Hepatocyte (in vitro differentiated cells): ENCODE measurements around the gene ASF1B. TPM values are rescaled to one million over a fixed set of nuclear protein-coding genes. Genes with fewer than 3 reads are reported as not detected.

Experiments used
- DNase-seq: peaks from one replicate; pipeline ENCODE4 v3.0.0-alpha.2; 2016; ENCODE audit warnings: low spot score
- H2AFZ ChIP-seq: fragments of 200-600 bp; sonication (generic); 2 replicates; pipeline ENCODE4 v1.6.0; 2016; ENCODE audit warnings: antibody characterized with exemption, mild to moderate bottlenecking
- H3K27ac ChIP-seq: fragments of 200-600 bp; sonication (generic); 2 replicates; pipeline ENCODE4 v1.5.1; 2016; ENCODE audit warnings: mild to moderate bottlenecking
- H3K27me3 ChIP-seq: fragments of 200-600 bp; sonication (generic); 2 replicates; pipeline ENCODE4 v1.6.1; 2016
- H3K36me3 ChIP-seq: fragments of 200-600 bp; sonication (generic); replicated peaks from 2 replicates; pipeline ENCODE4 v1.5.1; 2016; ENCODE audit warnings: low read depth; ENCODE audit not compliant: insufficient read depth
- H3K4me1 ChIP-seq: fragments of 200-600 bp; sonication (generic); 2 replicates; pipeline ENCODE4 v1.5.1; 2016; ENCODE audit warnings: mild to moderate bottlenecking, moderate library complexity; ENCODE audit not compliant: insufficient read depth
- H3K4me2 ChIP-seq: fragments of 200-600 bp; sonication (generic); 2 replicates; pipeline ENCODE4 v1.6.0; 2016
- H3K4me3 ChIP-seq: fragments of 200-600 bp; sonication (generic); 2 replicates; pipeline ENCODE4 v1.5.1; 2016; ENCODE audit warnings: mild to moderate bottlenecking
- H3K79me2 ChIP-seq: fragments of 200-600 bp; sonication (generic); 2 replicates; pipeline ENCODE4 v1.6.0; 2017; ENCODE audit warnings: mild to moderate bottlenecking
- H3K9me2 ChIP-seq: fragments of 200-600 bp; sonication (generic); replicated peaks from 2 replicates; pipeline ENCODE4 v1.6.0; 2017; ENCODE audit warnings: mild to moderate bottlenecking; ENCODE audit not compliant: insufficient read depth
- H3K9me3 ChIP-seq: fragments of 200-600 bp; sonication (generic); 2 replicates; pipeline ENCODE4 v1.5.1; 2016; ENCODE audit warnings: low read depth, mild to moderate bottlenecking
- H4K20me1 ChIP-seq: fragments of 200-600 bp; sonication (generic); 2 replicates; pipeline ENCODE4 v1.6.0; 2016; ENCODE audit warnings: mild to moderate bottlenecking; ENCODE audit not compliant: insufficient read depth, poor library complexity, severe bottlenecking
- EZH2 ChIP-seq: fragments of 200-600 bp; sonication (generic); IDR thresholded peaks from 2 replicates; pipeline ENCODE4 v1.6.1; 2016; ENCODE audit warnings: antibody characterized with exemption, mild to moderate bottlenecking, borderline replicate concordance
- EZH2phosphoT487 ChIP-seq: fragments of 200-600 bp; sonication (generic); IDR thresholded peaks from one replicate; pipeline ENCODE4 v1.6.1; 2018; ENCODE audit warnings: antibody characterized with exemption, mild to moderate bottlenecking, low read depth, moderate library complexity; ENCODE audit not compliant: unreplicated experiment, severe bottlenecking
- WGBS: methylation state at CpG from one replicate; pipeline ENCODE4 v1.1.6; 2016; ENCODE audit warnings: low lambda C conversion rate; ENCODE audit errors: missing lambda C conversion rate; 5-methylcytosine and 5-hydroxymethylcytosine counted together
- polyA plus RNA-seq: library from polyadenylated mRNA; unstranded; fragments of >200 nt; fragmentation: Nextera tagmentation; extraction: Ambion mirVana; gene quantifications from 2 replicates; pipeline ENCODE4 v1.2.1, GENCODE V29; 2016
- total RNA-seq: library from RNA; depleted of rRNA; stranded (reverse); fragments of >200 nt; gene quantifications from 2 replicates; pipeline ENCODE4 v1.2.3, GENCODE V29; 2014
- TF ChIP-seq, protein P1 (sequence below): fragments of 200-600 bp; sonication (generic); IDR thresholded peaks from 2 replicates; pipeline ENCODE4 v1.5.1; 2016; ENCODE audit warnings: antibody characterized with exemption, mild to moderate bottlenecking; ENCODE audit not compliant: poor library complexity

ASF1B gene
- total and polyA plus RNA-seq, 2 experiments from 2014 or later, result 5.1 to 12.4 TPM

DNA sequence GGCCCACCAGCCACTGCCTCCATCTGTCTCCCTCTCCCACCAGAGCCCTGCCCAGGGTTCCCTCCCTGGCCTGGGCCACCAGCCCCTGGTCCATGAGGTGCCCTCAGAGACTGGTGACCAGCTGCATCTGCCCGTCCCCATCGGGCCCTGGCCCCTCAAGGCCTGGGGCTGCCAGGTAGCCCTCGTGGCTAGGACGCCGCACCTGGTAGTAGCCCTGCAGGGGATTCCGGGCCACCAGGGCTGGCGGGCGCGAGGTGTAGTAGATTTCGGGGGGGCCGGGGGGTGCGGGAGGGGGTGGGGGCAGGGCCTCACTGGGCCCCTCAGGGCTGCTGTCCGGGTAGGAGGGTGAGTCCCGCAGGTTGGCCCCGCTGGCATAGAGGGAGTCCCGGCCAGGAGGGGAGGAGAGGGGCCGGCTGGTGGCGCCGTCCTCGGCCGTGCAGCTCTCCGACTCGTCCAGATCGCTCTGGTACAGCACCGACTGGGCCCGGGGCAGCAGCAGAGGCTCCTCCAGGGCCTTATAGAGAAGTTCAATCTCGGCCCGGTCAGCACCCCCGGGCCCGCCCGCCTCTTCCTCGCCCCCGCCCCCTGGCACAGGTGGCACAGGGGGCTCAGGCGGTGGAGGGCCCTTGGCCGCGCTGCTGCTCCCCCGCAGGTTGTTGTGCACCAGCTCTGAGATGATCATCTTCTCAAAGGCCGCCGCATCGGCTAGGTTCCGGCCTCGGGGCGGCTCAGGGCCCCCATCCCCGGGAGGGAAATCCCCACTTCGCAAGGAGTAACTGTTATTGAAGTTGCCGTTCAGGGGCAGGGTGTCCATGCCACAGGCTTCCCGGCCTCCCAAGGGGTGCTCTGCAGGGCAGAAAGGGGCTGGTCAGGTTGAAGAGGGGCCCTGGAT lies 14.6 kb upstream of the ASF1B start:
- WGBS, result 96% methylated on average over 31 of the region's 47 CpGs
- Histone ChIP-seq H3K9me2 (no peaks in the 10 kb centered on the region), H3K4me3 (no peak overlapping the region), H3K9me3 (no peaks in the 10 kb centered on the region), H3K4me2 (no peak overlapping the region), H3K4me1 (peaks cover 11% of the 10 kb centered on the region), H4K20me1 (no peaks in the 10 kb centered on the region), H3K27ac (peak overlapping the region; percentile 90), H3K79me2 (no peaks in the 10 kb centered on the region), H2AFZ (no peak overlapping the region), H3K36me3 (no peaks in the 10 kb centered on the region), H3K27me3 (no peaks in the 10 kb centered on the region)
- TF ChIP-seq EZH2 (no peak), EZH2phosphoT487 (no peak)
- TF ChIP-seq, protein P1, sequence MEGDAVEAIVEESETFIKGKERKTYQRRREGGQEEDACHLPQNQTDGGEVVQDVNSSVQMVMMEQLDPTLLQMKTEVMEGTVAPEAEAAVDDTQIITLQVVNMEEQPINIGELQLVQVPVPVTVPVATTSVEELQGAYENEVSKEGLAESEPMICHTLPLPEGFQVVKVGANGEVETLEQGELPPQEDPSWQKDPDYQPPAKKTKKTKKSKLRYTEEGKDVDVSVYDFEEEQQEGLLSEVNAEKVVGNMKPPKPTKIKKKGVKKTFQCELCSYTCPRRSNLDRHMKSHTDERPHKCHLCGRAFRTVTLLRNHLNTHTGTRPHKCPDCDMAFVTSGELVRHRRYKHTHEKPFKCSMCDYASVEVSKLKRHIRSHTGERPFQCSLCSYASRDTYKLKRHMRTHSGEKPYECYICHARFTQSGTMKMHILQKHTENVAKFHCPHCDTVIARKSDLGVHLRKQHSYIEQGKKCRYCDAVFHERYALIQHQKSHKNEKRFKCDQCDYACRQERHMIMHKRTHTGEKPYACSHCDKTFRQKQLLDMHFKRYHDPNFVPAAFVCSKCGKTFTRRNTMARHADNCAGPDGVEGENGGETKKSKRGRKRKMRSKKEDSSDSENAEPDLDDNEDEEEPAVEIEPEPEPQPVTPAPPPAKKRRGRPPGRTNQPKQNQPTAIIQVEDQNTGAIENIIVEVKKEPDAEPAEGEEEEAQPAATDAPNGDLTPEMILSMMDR, result no peak
- DNase-seq, result no peak

DNA sequence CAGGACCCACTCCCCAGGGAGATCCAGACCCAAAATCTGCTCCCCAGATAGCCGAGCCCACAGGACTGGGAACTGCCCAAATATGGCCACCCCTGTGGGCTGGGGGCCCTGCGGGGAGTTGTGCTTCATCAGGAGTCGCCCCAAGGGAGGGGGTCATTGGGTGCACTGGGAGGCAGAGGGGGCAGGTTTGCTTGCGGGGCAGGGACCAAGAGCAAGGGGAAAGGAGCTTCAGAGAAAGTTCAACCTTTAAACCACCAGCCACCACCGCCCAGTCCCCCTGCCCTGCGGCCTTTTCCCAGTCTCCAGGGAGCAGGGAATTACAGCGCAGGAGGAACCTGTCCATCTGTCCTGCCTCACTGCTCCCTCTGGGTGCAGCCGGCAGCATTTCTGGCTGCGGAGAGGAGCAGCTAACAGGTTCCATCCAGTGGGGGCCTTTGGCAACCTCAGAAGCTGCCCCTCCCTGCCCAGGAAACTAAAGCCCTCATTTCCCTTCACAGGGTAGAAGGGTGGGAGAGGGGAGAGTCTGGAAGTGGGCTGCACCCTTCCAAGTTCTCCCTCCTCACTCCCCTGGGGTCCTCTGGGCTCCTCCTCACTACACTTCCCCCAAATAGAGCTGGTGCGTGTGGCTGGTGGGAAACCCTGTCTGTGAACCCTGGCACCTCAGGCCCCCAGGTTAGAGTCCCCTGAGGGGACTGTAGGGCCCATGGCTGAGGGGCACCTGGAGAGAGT lies 13.8 kb upstream of the ASF1B start:
- Histone ChIP-seq H3K4me2 (peak overlapping the region; percentile 5), H3K4me1 (peaks cover 11% of the 10 kb centered on the region), H3K9me2 (no peaks in the 10 kb centered on the region), H3K9me3 (no peaks in the 10 kb centered on the region), H3K79me2 (no peaks in the 10 kb centered on the region), H3K36me3 (no peaks in the 10 kb centered on the region), H2AFZ (no peak overlapping the region), H4K20me1 (no peaks in the 10 kb centered on the region), H3K27me3 (no peaks in the 10 kb centered on the region), H3K27ac (peak overlapping the region; percentile 90), H3K4me3 (no peak overlapping the region)
- TF ChIP-seq EZH2phosphoT487 (no peak), EZH2 (no peak)
- TF ChIP-seq, protein P1, result no peak
- 79% methylated on average over 10 of the region's 10 CpGs for WGBS
- DNase-seq, result no peak

DNA sequence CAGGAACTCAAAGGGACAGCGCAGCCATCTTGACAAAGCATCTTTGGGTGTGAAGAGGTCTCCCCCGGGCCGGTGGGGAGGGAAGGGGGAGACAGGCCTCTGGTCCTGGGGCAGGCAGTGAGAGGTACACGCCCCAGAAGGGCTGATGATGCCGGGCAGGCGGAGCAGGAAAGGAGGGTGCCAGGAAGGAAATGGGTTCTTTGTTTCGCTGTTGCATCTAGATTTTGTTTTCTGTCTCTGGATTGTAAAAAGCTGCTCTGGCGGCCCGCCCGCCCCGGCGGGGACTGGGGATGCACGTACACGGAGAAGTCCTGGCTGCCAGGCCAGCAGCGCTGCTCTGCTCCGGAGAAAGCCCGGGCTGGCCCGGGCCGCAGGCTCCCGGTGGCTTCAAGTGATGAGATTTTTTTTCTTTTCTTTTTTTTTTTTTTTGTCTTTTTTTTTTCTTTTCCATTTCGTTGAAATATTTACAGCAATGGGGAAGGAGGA lies 13.2 kb upstream of the ASF1B start:
- H3K36me3 ChIP-seq, result no peaks in the 10 kb centered on the region
- H3K4me1 ChIP-seq, result peaks cover 11% of the 10 kb centered on the region
- DNase-seq, result peak; percentile 72
- no peaks in the 10 kb centered on the region for H3K27me3 ChIP-seq
- TF ChIP-seq, protein P1, result no peak
- no peak for TF ChIP-seq EZH2phosphoT487
- no peak for TF ChIP-seq EZH2
- peak overlapping the region; percentile 5 for H3K4me2 ChIP-seq
- H3K27ac ChIP-seq, result peak overlapping the region; percentile 90
- no peaks in the 10 kb centered on the region for H4K20me1 ChIP-seq
- WGBS, result 59% methylated on average over 20 of the region's 21 CpGs
- no peaks in the 10 kb centered on the region for H3K9me3 ChIP-seq
- H3K9me2 ChIP-seq, result no peaks in the 10 kb centered on the region
- H3K79me2 ChIP-seq, result no peaks in the 10 kb centered on the region
- H3K4me3 ChIP-seq, result no peak overlapping the region
- H2AFZ ChIP-seq, result no peak overlapping the region
